HCT116 (cell line): Measurements from ENCODE around the gene GBE1. TPM values are rescaled to one million over a fixed set of nuclear protein-coding genes. Genes with fewer than 3 reads are reported as not detected.

Experiments
- ATAC-seq: fragments of 200-7000 bp; cut with Tn5 transposase; 2 replicates; pipeline ENCODE4 v1.9.1; 2020; ENCODE audit warnings: mild to moderate bottlenecking, moderate library complexity
- BruUV-seq: library from RNA; stranded (reverse); fragments of 400-500 nt; replicated peaks from 2 replicates; lab custom pipeline; 2021; lab: Mats Ljungman, UMichigan
- CTCF ChIA-PET: fragments of 300-600 bp; sonication (Branson Sonifier 250); formaldehyde crosslinking; loops from one replicate; lab custom pipeline; 2021; ENCODE audit warnings: antibody characterized with exemption; lab: Charles Lee
- POLR2A ChIA-PET: fragments of 300-600, 350-600 bp; sonication (Branson Sonifier 250); formaldehyde crosslinking; loops from one replicate; lab custom pipeline; 2021; ENCODE audit warnings: antibody characterized with exemption; lab: Charles Lee
- RAD21 ChIA-PET, 2 experiments: fragments of 300-600 bp; sonication (Branson Sonifier 250); formaldehyde crosslinking; loops; one replicate each; lab custom pipeline; 2023; ENCODE audit warnings: low total read pairs in 2 of 2; ENCODE audit not compliant: uncharacterized antibody in 2 of 2, unreplicated experiment in 2 of 2, low non-redundant PET in 1 of 2; lab: Charles Lee
- DNase-seq: peaks from one replicate; pipeline ENCODE4 v3.0.0-alpha.2; 2010; ENCODE audit warnings: low read depth, low spot score
- H2AFZ ChIP-seq: fragments of 200-600 bp; shearing (Covaris generic), sonication (generic); 2 replicates; pipeline ENCODE4 v1.6.1; 2017; ENCODE audit warnings: low read depth, mixed run types, mixed read lengths, antibody characterized with exemption, low read length; ENCODE audit not compliant: poor library complexity, severe bottlenecking
- H3K27ac ChIP-seq: 2 replicates; pipeline ENCODE4 v1.5.1; 2012; ENCODE audit warnings: low read depth, low read length
- H3K27me3 ChIP-seq: fragments of 200-600 bp; sonication (generic); 2 replicates; pipeline ENCODE4 v1.6.1; 2016; ENCODE audit warnings: mixed run types, low read length, mixed read lengths; ENCODE audit not compliant: insufficient read depth
- H3K36me3 ChIP-seq, 2 experiments: fragments of 200-500 bp in 1 of 2; fragments of 200-600 bp in 1 of 2; sonication (Bioruptor generic) in 1 of 2; sonication (generic) in 1 of 2; 2 replicates each; pipeline versions ENCODE4 v1.5.1 to v1.6.1; 2014 to 2016; ENCODE audit warnings: low read length in 2 of 2, inconsistent platforms in 1 of 2, mixed read lengths in 1 of 2, mixed run types in 1 of 2; ENCODE audit not compliant: insufficient read depth in 2 of 2, control insufficient read depth in 1 of 2
- H3K4me1 ChIP-seq, 2 experiments: fragments of 200-600 bp in 1 of 2; sonication (generic) in 1 of 2; 2 replicates each; pipeline versions ENCODE4 v1.5.1 to v1.6.1; 2012 to 2017; ENCODE audit warnings: low read length in 2 of 2, inconsistent platforms in 1 of 2, mild to moderate bottlenecking in 1 of 2, mixed read lengths in 1 of 2, mixed run types in 1 of 2, moderate library complexity in 1 of 2; ENCODE audit not compliant: insufficient read depth in 2 of 2, control insufficient read depth in 1 of 2
- H3K4me2 ChIP-seq: fragments of 200-600 bp; sonication (generic); 2 replicates; pipeline ENCODE4 v1.6.1; 2017; ENCODE audit warnings: mixed run types, low read length, mixed read lengths
- H3K4me3 ChIP-seq, 2 experiments: fragments of 200-600 bp in 1 of 2; sonication (generic) in 1 of 2; replicated peaks in 1 of 2; 2 replicates each; pipeline ENCODE4 v1.5.1; 2011 to 2016; ENCODE audit warnings: low read length in 2 of 2, control low read depth in 1 of 2, low read depth in 1 of 2, mild to moderate bottlenecking in 1 of 2, mixed read lengths in 1 of 2, mixed run types in 1 of 2
- H3K79me2 ChIP-seq: fragments of 200-600 bp; sonication (generic); 2 replicates; pipeline ENCODE4 v1.6.1; 2017; ENCODE audit warnings: mild to moderate bottlenecking, mixed run types, low read length, moderate library complexity, mixed read lengths; ENCODE audit not compliant: insufficient read depth
- H3K9ac ChIP-seq: fragments of 200-600 bp; sonication (generic); 2 replicates; pipeline ENCODE4 v1.6.1; 2016; ENCODE audit warnings: low read length, mixed read lengths
- H3K9me2 ChIP-seq: fragments of 200-600 bp; sonication (generic), shearing (Covaris generic); 2 replicates; pipeline ENCODE4 v1.6.1; 2017; ENCODE audit warnings: mixed run types, mild to moderate bottlenecking, moderate library complexity; ENCODE audit not compliant: insufficient read depth
- H3K9me3 ChIP-seq, 2 experiments: fragments of 200-500 bp in 1 of 2; fragments of 200-600 bp in 1 of 2; sonication (Bioruptor generic) in 1 of 2; sonication (generic) in 1 of 2; 2 replicates each; pipeline ENCODE4 v1.6.1; 2014 to 2017; ENCODE audit warnings: low read length in 2 of 2, mixed read lengths in 2 of 2, inconsistent platforms in 1 of 2, low read depth in 1 of 2, mild to moderate bottlenecking in 1 of 2, mixed run types in 1 of 2, moderate library complexity in 1 of 2; ENCODE audit not compliant: control insufficient read depth in 1 of 2, insufficient read depth in 1 of 2
- H4K20me1 ChIP-seq: fragments of 200-600 bp; sonication (generic), shearing (Covaris generic); 2 replicates; pipeline ENCODE4 v1.6.1; 2017; ENCODE audit warnings: mixed run types, mild to moderate bottlenecking, moderate library complexity; ENCODE audit not compliant: insufficient read depth
- CBX3 ChIP-seq: IDR thresholded peaks from 2 replicates; pipeline ENCODE4 v1.6.1; 2012; ENCODE audit warnings: low read depth
- CEBPB ChIP-seq: IDR thresholded peaks from 2 replicates; pipeline ENCODE4 v1.6.1; 2012; ENCODE audit warnings: low read depth
- ELF1 ChIP-seq: IDR thresholded peaks from 2 replicates; pipeline ENCODE4 v1.6.1; 2012; ENCODE audit warnings: low read depth, borderline replicate concordance
- EZH2 ChIP-seq: fragments of 200-600 bp; sonication (generic); IDR thresholded peaks from 2 replicates; pipeline ENCODE4 v1.6.1; 2017; ENCODE audit warnings: antibody characterized with exemption, mixed run types
- EZH2phosphoT487 ChIP-seq: fragments of 200-600 bp; IDR thresholded peaks from 2 replicates; pipeline ENCODE4 v1.6.1; 2018; ENCODE audit warnings: antibody characterized with exemption, borderline replicate concordance
- JUND ChIP-seq: IDR thresholded peaks from 2 replicates; pipeline ENCODE4 v1.6.1; 2012
- POLR2A ChIP-seq: IDR thresholded peaks from 2 replicates; pipeline ENCODE4 v1.7.0; 2011; ENCODE audit warnings: borderline replicate concordance; ENCODE audit not compliant: insufficient read depth, insufficient read length; ENCODE audit errors: extremely low read depth
- RAD21 ChIP-seq: IDR thresholded peaks from 2 replicates; pipeline ENCODE4 v1.6.1; 2012; ENCODE audit warnings: low read depth, mild to moderate bottlenecking
- SIN3A ChIP-seq: IDR thresholded peaks from 2 replicates; pipeline ENCODE4 v1.6.1; 2012; ENCODE audit warnings: low read depth
- SP1 ChIP-seq: IDR thresholded peaks from 2 replicates; pipeline ENCODE4 v1.6.1; 2012; ENCODE audit warnings: low read depth
- SRF ChIP-seq: IDR thresholded peaks from 2 replicates; pipeline ENCODE4 v1.6.1; 2012; ENCODE audit warnings: low read depth
- ZFX ChIP-seq: fragments of 450-650 bp; IDR thresholded peaks from 2 replicates; pipeline ENCODE4 v1.6.1; 2017
- ZNF274 ChIP-seq: fragments of 200-500 bp; sonication (Bioruptor generic); IDR thresholded peaks from 2 replicates; pipeline ENCODE4 v1.6.1; 2014; ENCODE audit warnings: mild to moderate bottlenecking, low read depth, low read length, inconsistent platforms
- intact Hi-C: fragments of 100-400 bp; cut with micrococcal nuclease; formaldehyde crosslinking; loops from 2 replicates; pipeline ENCODE4 v1.10.0; 2022
- total RNA-seq: library from RNA; stranded (reverse); gene quantifications from one replicate; pipeline ENCODE4 v1.2.1, GENCODE V29; 2021; ENCODE audit not compliant: unreplicated experiment
- TF ChIP-seq, protein P1 (sequence below), 3 experiments: fragments of 200-600 bp in 1 of 3; sonication (generic) in 1 of 3; IDR thresholded peaks in 2 of 3; conservative IDR thresholded peaks in 1 of 3; 2 replicates each; pipeline ENCODE4 v1.5.1; 2012 to 2017; ENCODE audit warnings: low read depth in 2 of 3, low read length in 2 of 3, antibody characterized with exemption in 1 of 3, borderline replicate concordance in 1 of 3, control low read depth in 1 of 3, mild to moderate bottlenecking in 1 of 3, mixed read lengths in 1 of 3, mixed run types in 1 of 3, moderate library complexity in 1 of 3; ENCODE audit not compliant: insufficient read depth in 1 of 3
- TF ChIP-seq, protein P2 (sequence below): IDR thresholded peaks from 2 replicates; pipeline ENCODE4 v1.6.1; 2012
- TF ChIP-seq, protein P3 (sequence below): IDR thresholded peaks from 2 replicates; pipeline ENCODE4 v1.6.1; 2012; ENCODE audit warnings: low read depth
- TF ChIP-seq, protein P4 (sequence below): IDR thresholded peaks from 2 replicates; pipeline ENCODE4 v1.6.1; 2011; ENCODE audit warnings: mild to moderate bottlenecking, low read length, moderate library complexity; ENCODE audit not compliant: insufficient replicate concordance; ENCODE audit errors: extremely low read depth
- TF ChIP-seq, protein P5 (sequence below): IDR thresholded peaks from 2 replicates; pipeline ENCODE4 v1.6.1; 2012

Gene GBE1
- total RNA-seq, 1 experiment from 2014 or later, result 27.7 TPM

DNA sequence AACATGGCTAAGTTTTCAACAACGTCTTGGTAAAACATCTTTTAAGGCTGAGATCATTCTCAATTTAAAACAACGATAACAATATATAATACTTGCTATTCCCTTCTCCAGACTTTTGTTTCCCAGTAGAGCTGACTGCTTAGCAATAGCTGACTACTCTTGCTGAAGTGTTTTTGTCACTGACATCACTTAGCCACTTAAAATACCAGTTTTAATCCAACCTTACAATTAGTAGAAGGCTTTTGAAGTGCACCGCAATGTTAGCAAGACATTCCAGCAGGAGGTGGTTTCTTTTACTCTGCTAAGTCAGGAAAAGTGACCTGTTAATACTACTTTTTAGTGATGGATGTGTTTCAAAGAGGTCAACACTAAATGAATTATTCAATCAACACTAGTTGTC is 28.7 kb upstream of the GBE1 start:
- H3K4me3 ChIP-seq, result no peak overlapping the region
- intact Hi-C loops, result no loop called here
- ChIA-PET CTCF (no interaction called here), POLR2A (no interaction called here), RAD21 (no interaction called here)
- H3K9me3 ChIP-seq, result no peaks in the 10 kb centered on the region
- H3K4me1 ChIP-seq, result no peaks in the 10 kb centered on the region
- no peak overlapping the region for H3K27ac ChIP-seq
- no peak overlapping the region for H3K9ac ChIP-seq
- H2AFZ ChIP-seq, result no peak overlapping the region
- no peaks in the 10 kb centered on the region for H3K36me3 ChIP-seq
- BruUV-seq, result no TSS peak
- no peak overlapping the region for H3K4me2 ChIP-seq
- ATAC-seq, result no peak
- no peaks in the 10 kb centered on the region for H3K9me2 ChIP-seq
- no peak for DNase-seq
- TF ChIP-seq, protein P1, sequence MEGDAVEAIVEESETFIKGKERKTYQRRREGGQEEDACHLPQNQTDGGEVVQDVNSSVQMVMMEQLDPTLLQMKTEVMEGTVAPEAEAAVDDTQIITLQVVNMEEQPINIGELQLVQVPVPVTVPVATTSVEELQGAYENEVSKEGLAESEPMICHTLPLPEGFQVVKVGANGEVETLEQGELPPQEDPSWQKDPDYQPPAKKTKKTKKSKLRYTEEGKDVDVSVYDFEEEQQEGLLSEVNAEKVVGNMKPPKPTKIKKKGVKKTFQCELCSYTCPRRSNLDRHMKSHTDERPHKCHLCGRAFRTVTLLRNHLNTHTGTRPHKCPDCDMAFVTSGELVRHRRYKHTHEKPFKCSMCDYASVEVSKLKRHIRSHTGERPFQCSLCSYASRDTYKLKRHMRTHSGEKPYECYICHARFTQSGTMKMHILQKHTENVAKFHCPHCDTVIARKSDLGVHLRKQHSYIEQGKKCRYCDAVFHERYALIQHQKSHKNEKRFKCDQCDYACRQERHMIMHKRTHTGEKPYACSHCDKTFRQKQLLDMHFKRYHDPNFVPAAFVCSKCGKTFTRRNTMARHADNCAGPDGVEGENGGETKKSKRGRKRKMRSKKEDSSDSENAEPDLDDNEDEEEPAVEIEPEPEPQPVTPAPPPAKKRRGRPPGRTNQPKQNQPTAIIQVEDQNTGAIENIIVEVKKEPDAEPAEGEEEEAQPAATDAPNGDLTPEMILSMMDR (IDR thresholded peaks at IDR 0.05 in 2 of 3, conservative IDR thresholded peaks at IDR 0.05 in 1 of 3; ENCODE audit: borderline replicate concordance in 1 of 3, insufficient read depth in 1 of 3, low read depth in 2 of 3, low read length in 2 of 3), result no peak
- TF ChIP-seq EZH2phosphoT487 (no peak), POLR2A (no peak), ZNF274 (no peak), CEBPB (no peak), CBX3 (no peak), ZFX (no peak), JUND (no peak), RAD21 (no peak), EZH2 (no peak), SP1 (no peak), SIN3A (no peak), SRF (no peak), ELF1 (no peak)
- TF ChIP-seq, protein P2, sequence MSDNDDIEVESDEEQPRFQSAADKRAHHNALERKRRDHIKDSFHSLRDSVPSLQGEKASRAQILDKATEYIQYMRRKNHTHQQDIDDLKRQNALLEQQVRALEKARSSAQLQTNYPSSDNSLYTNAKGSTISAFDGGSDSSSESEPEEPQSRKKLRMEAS, result no peak
- TF ChIP-seq, protein P3, sequence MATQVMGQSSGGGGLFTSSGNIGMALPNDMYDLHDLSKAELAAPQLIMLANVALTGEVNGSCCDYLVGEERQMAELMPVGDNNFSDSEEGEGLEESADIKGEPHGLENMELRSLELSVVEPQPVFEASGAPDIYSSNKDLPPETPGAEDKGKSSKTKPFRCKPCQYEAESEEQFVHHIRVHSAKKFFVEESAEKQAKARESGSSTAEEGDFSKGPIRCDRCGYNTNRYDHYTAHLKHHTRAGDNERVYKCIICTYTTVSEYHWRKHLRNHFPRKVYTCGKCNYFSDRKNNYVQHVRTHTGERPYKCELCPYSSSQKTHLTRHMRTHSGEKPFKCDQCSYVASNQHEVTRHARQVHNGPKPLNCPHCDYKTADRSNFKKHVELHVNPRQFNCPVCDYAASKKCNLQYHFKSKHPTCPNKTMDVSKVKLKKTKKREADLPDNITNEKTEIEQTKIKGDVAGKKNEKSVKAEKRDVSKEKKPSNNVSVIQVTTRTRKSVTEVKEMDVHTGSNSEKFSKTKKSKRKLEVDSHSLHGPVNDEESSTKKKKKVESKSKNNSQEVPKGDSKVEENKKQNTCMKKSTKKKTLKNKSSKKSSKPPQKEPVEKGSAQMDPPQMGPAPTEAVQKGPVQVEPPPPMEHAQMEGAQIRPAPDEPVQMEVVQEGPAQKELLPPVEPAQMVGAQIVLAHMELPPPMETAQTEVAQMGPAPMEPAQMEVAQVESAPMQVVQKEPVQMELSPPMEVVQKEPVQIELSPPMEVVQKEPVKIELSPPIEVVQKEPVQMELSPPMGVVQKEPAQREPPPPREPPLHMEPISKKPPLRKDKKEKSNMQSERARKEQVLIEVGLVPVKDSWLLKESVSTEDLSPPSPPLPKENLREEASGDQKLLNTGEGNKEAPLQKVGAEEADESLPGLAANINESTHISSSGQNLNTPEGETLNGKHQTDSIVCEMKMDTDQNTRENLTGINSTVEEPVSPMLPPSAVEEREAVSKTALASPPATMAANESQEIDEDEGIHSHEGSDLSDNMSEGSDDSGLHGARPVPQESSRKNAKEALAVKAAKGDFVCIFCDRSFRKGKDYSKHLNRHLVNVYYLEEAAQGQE, result no peak
- TF ChIP-seq, protein P4, sequence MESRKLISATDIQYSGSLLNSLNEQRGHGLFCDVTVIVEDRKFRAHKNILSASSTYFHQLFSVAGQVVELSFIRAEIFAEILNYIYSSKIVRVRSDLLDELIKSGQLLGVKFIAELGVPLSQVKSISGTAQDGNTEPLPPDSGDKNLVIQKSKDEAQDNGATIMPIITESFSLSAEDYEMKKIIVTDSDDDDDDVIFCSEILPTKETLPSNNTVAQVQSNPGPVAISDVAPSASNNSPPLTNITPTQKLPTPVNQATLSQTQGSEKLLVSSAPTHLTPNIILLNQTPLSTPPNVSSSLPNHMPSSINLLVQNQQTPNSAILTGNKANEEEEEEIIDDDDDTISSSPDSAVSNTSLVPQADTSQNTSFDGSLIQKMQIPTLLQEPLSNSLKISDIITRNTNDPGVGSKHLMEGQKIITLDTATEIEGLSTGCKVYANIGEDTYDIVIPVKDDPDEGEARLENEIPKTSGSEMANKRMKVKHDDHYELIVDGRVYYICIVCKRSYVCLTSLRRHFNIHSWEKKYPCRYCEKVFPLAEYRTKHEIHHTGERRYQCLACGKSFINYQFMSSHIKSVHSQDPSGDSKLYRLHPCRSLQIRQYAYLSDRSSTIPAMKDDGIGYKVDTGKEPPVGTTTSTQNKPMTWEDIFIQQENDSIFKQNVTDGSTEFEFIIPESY, result no peak
- TF ChIP-seq, protein P5, sequence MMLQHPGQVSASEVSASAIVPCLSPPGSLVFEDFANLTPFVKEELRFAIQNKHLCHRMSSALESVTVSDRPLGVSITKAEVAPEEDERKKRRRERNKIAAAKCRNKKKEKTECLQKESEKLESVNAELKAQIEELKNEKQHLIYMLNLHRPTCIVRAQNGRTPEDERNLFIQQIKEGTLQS, result no peak
- no peaks in the 10 kb centered on the region for H4K20me1 ChIP-seq
- no peaks in the 10 kb centered on the region; the same call in 1 of the 2 replicates for H3K27me3 ChIP-seq
- no peaks in the 10 kb centered on the region for H3K79me2 ChIP-seq
